Stimulated activated CD4-positive, alpha-beta T cell treated with anti-CD3 and anti-CD28 coated beads, Interleukin-12 subunit alpha, Interleukin-12 subunit beta, amount 100 ng/mL, for 48 hours (primary cell): ENCODE measurements around the gene PDXDC1.
"Not testable (repeated sequence)": the region's sequence is repeated elsewhere in the genome, so short reads cannot be mapped to it uniquely, and the experiment has no call there.

Experiments
- DNase-seq, 3 donors: peaks; one replicate each; pipeline ENCODE4 v3.0.0-alpha.2; 2020; ENCODE audit warnings: low read depth in 2 of 3, low spot score in 1 of 3

Gene PDXDC1

GRCh38 chr16:15130943-15131700 lies 156.3 kb downstream of the PDXDC1 start:
- DNase-seq, result not testable (repeated sequence)

GRCh38 chr16:15132719-15133428 lies 158.0 kb downstream of the PDXDC1 start:
- not testable (repeated sequence) for DNase-seq

GRCh38 chr16:15133554-15133953 lies 158.7 kb downstream of the PDXDC1 start:
- not testable (repeated sequence) for DNase-seq

- not testable (repeated sequence) for DNase-seq
These were observed 160.1 kb downstream of the PDXDC1 start for GRCh38 chr16:15134752-15135482.

GRCh38 chr16:15135483-15136360 lies 160.9 kb downstream of the PDXDC1 start:
- DNase-seq, result not testable (repeated sequence)

- DNase-seq, result not testable (repeated sequence)
These were observed 162.7 kb downstream of the PDXDC1 start for GRCh38 chr16:15137514-15137913.

GRCh38 chr16:15140444-15141365 lies 165.9 kb downstream of the PDXDC1 start:
- DNase-seq, result not testable (repeated sequence)

GRCh38 chr16:15141586-15141985 lies 166.8 kb downstream of the PDXDC1 start:
- DNase-seq, result no peak

GRCh38 chr16:15142107-15142890 lies 167.5 kb downstream of the PDXDC1 start:
- not testable (repeated sequence) for DNase-seq

- not testable (repeated sequence) for DNase-seq
These were observed 168.2 kb downstream of the PDXDC1 start for GRCh38 chr16:15142891-15143600.

- not testable (repeated sequence) for DNase-seq
These were observed 168.8 kb downstream of the PDXDC1 start for GRCh38 chr16:15143601-15144091.

GRCh38 chr16:15144092-15144631 lies 169.3 kb downstream of the PDXDC1 start:
- not testable (repeated sequence) for DNase-seq

GRCh38 chr16:15144781-15145417 lies 170.1 kb downstream of the PDXDC1 start:
- not testable (repeated sequence) for DNase-seq

GRCh38 chr16:15145418-15146263 lies 170.8 kb downstream of the PDXDC1 start:
- DNase-seq, result not testable (repeated sequence)

GRCh38 chr16:15146264-15146662 lies 171.4 kb downstream of the PDXDC1 start:
- not testable (repeated sequence) for DNase-seq

GRCh38 chr16:15148831-15149230 lies 174.0 kb downstream of the PDXDC1 start:
- DNase-seq, result not testable (repeated sequence)
